ENCODE results near the gene CEMIP2. TPM values are rescaled to one million over a fixed set of nuclear protein-coding genes. Genes with fewer than 3 reads are reported as not detected.

The CEMIP2 gene
- total RNA-seq, 1 donor from 2014 or later = 34.4 TPM

GRCh38 chr9:71770170-71770569 is 1.9 kb upstream of the CEMIP2 start:
- intact Hi-C loops (cut with DNase I) = no loop called here

GRCh38 chr9:71769175-71770161 is 1.2 kb upstream of the CEMIP2 start:
- intact Hi-C loops (cut with DNase I) = loop anchor here (2.0 to 5.0 kb wide), 5 partner anchors 23 to 598 kb away; partner anchors contain the start of genes ABHD17B, C9orf85 and ZFAND5
- Histone ChIP-seq H3K4me3 (peak overlapping the region; percentile 78 to 89), H3K27me3 (no peaks in the 10 kb centered on the region), H3K27ac (peak overlapping the region; percentile 96 to 99), H3K4me1 (peaks cover 0 to 21% of the 10 kb centered on the region in 2 donors), H3K9me3 (no peaks in the 10 kb centered on the region), H3K36me3 (no peaks in the 10 kb centered on the region)
- DNase-seq (ENCODE audit: low spot score in 2 of 2) = peak; percentile 65 to 91
- TF ChIP-seq CTCF (IDR thresholded peaks at IDR 0.05) = peak; percentile 25 to 41 (median 35)

More at GRCh38 chr9:71770170-71770569, 1.9 kb upstream of the CEMIP2 start:
- no peaks in the 10 kb centered on the region for H3K27me3 ChIP-seq
- H3K36me3 ChIP-seq = no peaks in the 10 kb centered on the region
- peaks cover 0 to 19% of the 10 kb centered on the region in 2 donors for H3K4me1 ChIP-seq
- no peak for TF ChIP-seq CTCF (IDR thresholded peaks at IDR 0.05)
- no peak for DNase-seq (ENCODE audit: low spot score in 2 of 2)
- no peaks in the 10 kb centered on the region for H3K9me3 ChIP-seq
- H3K4me3 ChIP-seq = peak overlapping the region in 1 of 2 donors; percentile 78
- peak overlapping the region; percentile 96 to 99 for H3K27ac ChIP-seq

DNA sequence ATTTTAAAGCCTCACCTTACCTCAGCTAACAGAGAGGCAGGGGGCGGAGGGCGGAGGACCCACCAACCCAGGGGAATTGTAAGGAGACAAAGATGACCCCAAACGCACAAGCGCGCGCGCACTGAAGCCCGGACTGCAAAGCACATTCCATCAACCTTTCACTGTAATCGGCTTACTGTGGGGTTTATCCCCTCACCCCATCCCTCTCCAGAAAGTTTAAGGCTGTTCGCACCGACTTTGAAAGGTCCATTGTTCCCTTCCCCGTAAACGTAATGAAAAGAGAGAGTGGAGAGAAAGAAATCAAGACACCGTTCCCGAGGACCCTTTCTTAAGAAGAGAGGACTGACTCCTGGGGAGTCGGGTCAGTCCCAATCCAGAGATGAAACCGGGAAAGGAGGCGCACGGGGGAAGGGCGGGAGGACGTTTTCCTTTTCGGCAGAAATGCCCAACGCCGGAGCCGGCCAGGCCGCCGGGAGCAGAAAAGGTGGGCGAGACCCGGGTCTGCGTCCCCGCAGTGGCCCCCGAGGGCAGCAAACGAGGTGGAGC is 464 bp downstream of the CEMIP2 start:
- peak overlapping the region; percentile 96 to 99 for H3K27ac ChIP-seq
- TF ChIP-seq CTCF (IDR thresholded peaks at IDR 0.05) = no peak
- peaks cover 0 to 21% of the 10 kb centered on the region in 2 donors for H3K4me1 ChIP-seq
- no peaks in the 10 kb centered on the region for H3K9me3 ChIP-seq
- H3K4me3 ChIP-seq = peak overlapping the region; percentile 78 to 89
- no peaks in the 10 kb centered on the region for H3K27me3 ChIP-seq
- no peaks in the 10 kb centered on the region for H3K36me3 ChIP-seq
- peak in 1 of 2 donors; percentile 68 for DNase-seq (ENCODE audit: low spot score in 2 of 2)
- intact Hi-C loops (cut with DNase I) = loop anchor here (2.0 to 5.0 kb wide), 5 partner anchors 21 to 599 kb away; partner anchors contain the start of genes ABHD17B, C9orf85 and ZFAND5

- peak overlapping the region; percentile 78 to 89 for H3K4me3 ChIP-seq
- no peak for DNase-seq (ENCODE audit: low spot score in 2 of 2)
- peak overlapping the region; percentile 96 to 99 for H3K27ac ChIP-seq
- no peaks in the 10 kb centered on the region for H3K27me3 ChIP-seq
- H3K36me3 ChIP-seq = no peaks in the 10 kb centered on the region
- H3K4me1 ChIP-seq = peaks cover 0 to 21% of the 10 kb centered on the region in 2 donors
- intact Hi-C loops (cut with DNase I) = loop anchor here (5.0 kb wide), 2 partner anchors 160 to 600 kb away; partner anchors contain the start of gene ZFAND5
- H3K9me3 ChIP-seq = no peaks in the 10 kb centered on the region
- TF ChIP-seq CTCF (IDR thresholded peaks at IDR 0.05) = no peak
Measured at GRCh38 chr9:71767163-71767775, 1.0 kb downstream of the CEMIP2 start.

DNA sequence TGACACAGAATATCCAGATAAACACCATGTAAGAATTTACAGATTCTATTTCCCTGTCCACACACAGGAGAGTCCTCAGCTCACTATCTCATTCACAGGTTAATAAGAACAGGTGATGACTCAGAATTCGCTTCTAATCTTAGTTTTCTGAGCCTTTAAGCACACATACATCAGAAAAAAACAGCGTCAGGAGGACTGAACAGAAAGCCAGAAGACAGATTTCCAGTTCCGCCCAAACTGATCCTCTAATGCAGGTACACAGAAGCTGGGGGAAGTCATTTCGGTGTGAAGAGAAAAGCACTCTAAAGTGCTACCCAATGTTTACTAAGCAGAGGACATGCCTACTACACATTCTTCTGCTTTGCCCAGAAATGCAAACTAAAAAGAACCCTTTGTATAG is 1.6 kb downstream of the CEMIP2 start:
- Histone ChIP-seq H3K36me3 (no peaks in the 10 kb centered on the region), H3K27me3 (no peaks in the 10 kb centered on the region), H3K4me3 (peak overlapping the region in 1 of 2 donors; percentile 78), H3K27ac (no peak overlapping the region), H3K4me1 (peaks cover 0 to 21% of the 10 kb centered on the region in 2 donors), H3K9me3 (no peaks in the 10 kb centered on the region)
- TF ChIP-seq CTCF (IDR thresholded peaks at IDR 0.05) = no peak
- intact Hi-C loops (cut with DNase I) = loop anchor here (5.0 kb wide), 2 partner anchors 159 to 601 kb away; partner anchors contain the start of gene ZFAND5
- DNase-seq (ENCODE audit: low spot score in 2 of 2) = no peak
